ENCODE data around the gene STK24.

STK24 gene

DNA sequence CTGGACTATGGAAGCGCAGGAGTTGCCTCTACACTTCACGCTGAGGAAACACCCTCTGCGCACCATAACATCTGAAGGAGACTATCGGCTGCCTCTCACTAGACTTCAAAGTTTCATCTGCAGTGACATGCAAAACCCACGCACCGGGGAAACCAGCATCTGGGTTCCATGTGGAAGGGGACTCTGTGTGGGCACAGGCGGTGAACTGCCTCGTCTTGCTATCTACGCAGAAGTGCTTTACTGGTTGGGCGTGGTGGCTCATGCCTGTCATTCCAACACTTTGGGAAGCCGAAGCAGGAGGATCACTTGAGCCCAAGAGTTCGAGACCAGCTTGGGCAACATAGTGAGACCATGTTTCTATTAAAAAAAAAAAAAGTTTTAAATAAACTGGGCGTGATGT lies 116.4 kb downstream of the STK24 start:
- H3K27ac ChIP-seq: no peak overlapping the region
- TF ChIP-seq ZFX (IDR thresholded peaks at IDR 0.05; ENCODE audit: borderline replicate concordance): no peak
- TF ChIP-seq, protein P1, sequence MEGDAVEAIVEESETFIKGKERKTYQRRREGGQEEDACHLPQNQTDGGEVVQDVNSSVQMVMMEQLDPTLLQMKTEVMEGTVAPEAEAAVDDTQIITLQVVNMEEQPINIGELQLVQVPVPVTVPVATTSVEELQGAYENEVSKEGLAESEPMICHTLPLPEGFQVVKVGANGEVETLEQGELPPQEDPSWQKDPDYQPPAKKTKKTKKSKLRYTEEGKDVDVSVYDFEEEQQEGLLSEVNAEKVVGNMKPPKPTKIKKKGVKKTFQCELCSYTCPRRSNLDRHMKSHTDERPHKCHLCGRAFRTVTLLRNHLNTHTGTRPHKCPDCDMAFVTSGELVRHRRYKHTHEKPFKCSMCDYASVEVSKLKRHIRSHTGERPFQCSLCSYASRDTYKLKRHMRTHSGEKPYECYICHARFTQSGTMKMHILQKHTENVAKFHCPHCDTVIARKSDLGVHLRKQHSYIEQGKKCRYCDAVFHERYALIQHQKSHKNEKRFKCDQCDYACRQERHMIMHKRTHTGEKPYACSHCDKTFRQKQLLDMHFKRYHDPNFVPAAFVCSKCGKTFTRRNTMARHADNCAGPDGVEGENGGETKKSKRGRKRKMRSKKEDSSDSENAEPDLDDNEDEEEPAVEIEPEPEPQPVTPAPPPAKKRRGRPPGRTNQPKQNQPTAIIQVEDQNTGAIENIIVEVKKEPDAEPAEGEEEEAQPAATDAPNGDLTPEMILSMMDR (IDR thresholded peaks at IDR 0.05): no peak

DNA sequence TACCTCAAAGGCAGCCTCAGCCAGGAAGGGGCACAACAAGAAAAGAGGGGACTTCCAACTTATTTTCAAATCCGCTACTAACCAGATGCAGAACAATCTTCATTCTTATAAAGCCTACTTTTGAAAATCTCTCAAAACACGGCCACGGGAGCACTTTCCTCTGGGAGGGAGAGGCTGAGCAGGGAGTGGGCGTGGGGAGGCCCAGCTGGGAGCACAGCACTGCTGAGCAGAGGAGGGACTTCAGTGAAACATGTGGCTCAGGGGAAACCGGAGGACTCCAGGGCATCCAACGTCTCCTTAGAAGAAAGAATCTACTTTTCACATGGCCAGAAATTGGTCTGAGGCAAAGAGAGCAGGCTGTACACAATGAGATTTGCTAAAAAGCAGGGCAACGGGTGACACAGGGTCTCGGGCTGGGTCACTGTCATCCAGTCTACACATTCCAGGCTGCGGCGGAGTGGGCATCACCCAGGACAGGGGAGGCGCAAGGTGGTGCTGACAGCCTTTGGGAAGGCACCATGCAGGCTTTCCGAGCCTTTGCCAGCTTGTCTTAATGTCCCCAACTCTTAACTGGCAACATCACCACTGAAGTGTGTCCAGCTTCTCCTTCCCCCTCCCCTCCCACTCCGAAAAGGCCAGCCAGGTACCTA lies 117.1 kb downstream of the STK24 start:
- no peak for TF ChIP-seq ZFX (IDR thresholded peaks at IDR 0.05; ENCODE audit: borderline replicate concordance)
- TF ChIP-seq, protein P1 (IDR thresholded peaks at IDR 0.05): no peak
- no peak overlapping the region for H3K27ac ChIP-seq

DNA sequence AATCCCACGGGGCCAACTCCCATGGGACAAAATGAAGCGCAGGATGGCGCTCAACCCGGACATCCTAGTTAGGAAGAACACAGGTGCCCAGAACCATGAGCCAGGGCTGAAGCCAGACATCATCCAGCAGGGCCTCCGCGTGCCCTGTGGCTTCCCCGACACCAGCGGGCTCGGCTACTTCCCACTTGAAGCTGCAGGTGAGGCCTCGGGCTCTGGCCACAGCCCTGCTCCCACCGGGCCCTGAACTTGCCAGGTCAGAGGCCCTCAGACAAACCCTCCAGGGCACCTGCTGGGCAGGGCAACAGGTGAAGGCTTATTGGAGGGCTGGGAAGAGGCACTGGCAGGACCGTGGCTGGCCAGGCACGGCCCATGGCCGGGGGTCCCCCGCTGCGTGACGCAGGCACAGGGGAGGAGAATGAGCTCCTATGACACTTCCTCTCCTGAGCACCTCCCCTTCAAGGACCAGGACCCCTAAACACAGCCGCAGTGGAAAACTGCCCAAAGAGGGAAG lies 117.7 kb downstream of the STK24 start:
- no peak overlapping the region for H3K27ac ChIP-seq
- TF ChIP-seq, protein P1 (IDR thresholded peaks at IDR 0.05): no peak
- TF ChIP-seq ZFX (IDR thresholded peaks at IDR 0.05; ENCODE audit: borderline replicate concordance): no peak

DNA sequence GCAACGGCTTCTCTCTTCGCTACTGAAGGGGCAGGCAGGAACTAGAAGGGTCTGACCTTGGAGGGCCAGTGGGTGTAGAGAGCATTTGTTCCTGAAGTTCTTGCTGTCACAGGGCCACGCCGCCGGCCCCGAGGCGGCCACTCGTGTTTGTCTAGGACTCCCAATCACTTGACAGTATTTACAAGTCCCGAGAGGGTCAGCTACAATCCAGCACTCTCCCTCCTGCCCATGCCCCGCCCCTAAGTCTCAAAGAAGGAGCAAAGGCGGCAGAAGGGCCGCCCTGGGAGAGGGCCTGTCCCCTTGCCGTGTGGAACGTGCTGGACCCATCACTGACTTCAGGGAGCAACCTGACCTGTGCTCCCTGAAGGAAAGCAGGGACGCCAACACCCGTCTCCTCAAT lies 118.5 kb downstream of the STK24 start:
- no peak overlapping the region for H3K27ac ChIP-seq
- TF ChIP-seq, protein P1 (IDR thresholded peaks at IDR 0.05): no peak
- TF ChIP-seq ZFX (IDR thresholded peaks at IDR 0.05; ENCODE audit: borderline replicate concordance): no peak

DNA sequence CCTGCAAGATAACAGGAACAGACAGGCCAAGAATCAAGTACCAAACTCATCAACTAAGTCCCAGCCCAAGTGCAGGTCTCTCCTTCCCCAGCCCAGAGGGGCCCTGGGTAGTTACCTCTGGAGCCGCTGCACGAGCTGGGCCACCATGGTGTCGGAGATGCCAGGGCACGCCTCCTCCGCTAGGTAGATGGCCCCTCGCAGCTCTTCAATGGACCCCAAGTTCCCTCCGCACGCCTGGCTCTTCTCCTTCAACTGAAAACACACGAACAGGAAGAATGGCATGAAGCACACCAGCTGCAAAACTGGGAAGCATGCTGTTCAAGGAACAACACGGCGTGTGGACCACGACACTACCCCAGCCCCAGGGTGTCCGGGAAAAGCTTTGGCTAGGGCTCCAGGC lies 119.9 kb downstream of the STK24 start:
- H3K27ac ChIP-seq: no peak overlapping the region
- TF ChIP-seq, protein P1 (IDR thresholded peaks at IDR 0.05): no peak
- TF ChIP-seq ZFX (IDR thresholded peaks at IDR 0.05; ENCODE audit: borderline replicate concordance): no peak

DNA sequence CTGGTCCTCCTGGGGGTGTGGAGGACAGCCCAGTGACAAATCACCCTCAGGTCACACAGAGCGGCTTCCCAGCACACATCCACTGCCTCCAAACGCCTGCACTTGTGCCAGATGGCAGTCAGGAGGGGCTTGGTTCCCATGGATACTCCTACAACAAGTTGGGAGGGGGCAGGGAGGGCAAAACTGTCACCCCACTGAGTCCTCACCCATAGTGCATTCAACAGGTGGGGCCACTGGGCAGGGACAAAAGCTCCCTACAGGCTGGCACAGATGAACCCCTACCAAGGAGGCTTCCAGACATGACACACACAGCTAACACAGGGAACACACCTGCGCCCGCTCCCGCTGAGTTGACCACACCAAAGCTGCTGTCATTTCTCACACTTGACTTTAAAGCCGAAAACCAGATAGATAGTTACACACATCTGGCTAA lies 120.5 kb downstream of the STK24 start:
- TF ChIP-seq, protein P1 (IDR thresholded peaks at IDR 0.05): no peak
- no peak for TF ChIP-seq ZFX (IDR thresholded peaks at IDR 0.05; ENCODE audit: borderline replicate concordance)
- H3K27ac ChIP-seq: no peak overlapping the region

DNA sequence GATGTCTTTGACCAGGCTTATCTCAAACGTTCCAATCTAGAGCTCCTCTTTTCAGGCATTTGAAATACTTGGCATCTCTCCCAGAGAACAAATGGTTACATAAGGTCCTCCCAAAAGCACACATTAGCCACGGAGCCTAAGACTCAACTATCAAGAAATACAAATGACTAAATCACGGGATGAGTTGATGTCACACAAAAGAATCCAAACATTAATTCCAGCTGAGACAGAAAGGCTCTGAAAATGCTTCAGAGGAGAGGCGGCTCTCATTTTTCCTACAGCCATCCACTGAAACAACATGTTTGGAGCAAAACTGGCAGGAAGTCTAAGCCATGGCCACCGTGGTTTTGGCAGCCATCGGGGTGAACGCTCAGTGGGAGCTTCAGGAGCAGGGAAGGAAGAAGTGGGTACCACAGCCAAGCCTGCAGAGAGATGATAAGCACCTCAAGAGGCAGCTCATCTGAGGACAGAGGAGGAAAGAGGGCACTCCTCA lies 122.5 kb downstream of the STK24 start:
- TF ChIP-seq, protein P1 (IDR thresholded peaks at IDR 0.05): no peak
- no peak for TF ChIP-seq ZFX (IDR thresholded peaks at IDR 0.05; ENCODE audit: borderline replicate concordance)
- no peak overlapping the region for H3K27ac ChIP-seq
